ENCODE results near the gene ASIP.
"Not testable (repeated sequence)": the region's sequence is repeated elsewhere in the genome, so short reads cannot be mapped to it uniquely, and the experiment has no call there.

Gene ASIP

GRCh38 chr20:34290471-34290870 lies 49.2 kb downstream of the ASIP start:
- FAIRE-seq = no peak

GRCh38 chr20:34292496-34292895 lies 51.3 kb downstream of the ASIP start:
- no peak for FAIRE-seq

- FAIRE-seq = no peak
Observed at GRCh38 chr20:34293119-34293518, 51.9 kb downstream of the ASIP start.

GRCh38 chr20:34293589-34293988 lies 52.4 kb downstream of the ASIP start:
- FAIRE-seq = no peak

GRCh38 chr20:34294563-34294962 lies 53.3 kb downstream of the ASIP start:
- no peak for FAIRE-seq

GRCh38 chr20:34295284-34295683 lies 54.1 kb downstream of the ASIP start:
- FAIRE-seq = no peak

- FAIRE-seq = no peak
Observed at GRCh38 chr20:34296468-34296867, 55.2 kb downstream of the ASIP start.

- not testable (repeated sequence) for FAIRE-seq
Observed at GRCh38 chr20:34298294-34298784, 57.1 kb downstream of the ASIP start.

GRCh38 chr20:34299556-34300255 lies 58.5 kb downstream of the ASIP start:
- no peak for FAIRE-seq

GRCh38 chr20:34300256-34300806 lies 59.1 kb downstream of the ASIP start:
- FAIRE-seq = no peak

- no peak for FAIRE-seq
Observed at GRCh38 chr20:34300809-34301586, 59.8 kb downstream of the ASIP start.

GRCh38 chr20:34301587-34302311 lies 60.5 kb downstream of the ASIP start:
- no peak for FAIRE-seq

- no peak for FAIRE-seq
Observed at GRCh38 chr20:34302312-34302722, 61.1 kb downstream of the ASIP start.

GRCh38 chr20:34302723-34303533 lies 61.7 kb downstream of the ASIP start, which contains the start of gene AHCY:
TSS of gene AHCY (minus strand) at chr20:34303355. CDS start at chr20:34303270, 85 bp downstream.
- FAIRE-seq = no peak

GRCh38 chr20:34305333-34306230 lies 64.4 kb downstream of the ASIP start:
- FAIRE-seq = no peak

- FAIRE-seq = no peak
Observed at GRCh38 chr20:34309691-34310090, 68.5 kb downstream of the ASIP start.

- no peak for FAIRE-seq
Observed at GRCh38 chr20:34310481-34311117, 69.4 kb downstream of the ASIP start.

GRCh38 chr20:34311118-34312023 lies 70.1 kb downstream of the ASIP start:
- FAIRE-seq = no peak

GRCh38 chr20:34312024-34312460 lies 70.8 kb downstream of the ASIP start:
- FAIRE-seq = no peak

All from colon (tissue), 2 donors.